ENCODE measurements around the gene HIF3A. TPM values are rescaled to one million over a fixed set of nuclear protein-coding genes. Genes with fewer than 3 reads are reported as not detected.

HIF3A gene
- total RNA-seq, 1 experiment from 2014 or later: not detected

GRCh38 chr19:46368116-46368515 is 71.3 kb downstream of the HIF3A start:
- no peak for TF ChIP-seq SIN3A (IDR thresholded peaks at IDR 0.05; ENCODE audit: borderline replicate concordance, insufficient read depth, low read depth, low read length)
- TF ChIP-seq POLR2AphosphoS5 (IDR thresholded peaks at IDR 0.05; ENCODE audit: low read depth, low read length): no peak
- no peak for TF ChIP-seq CTCF (IDR thresholded peaks at IDR 0.05)
- TF ChIP-seq REST (IDR thresholded peaks at IDR 0.05; ENCODE audit: insufficient read depth in 1 of 2, low read depth in 2 of 2, low read length in 1 of 2): no peak
- no peak for TF ChIP-seq TCF7L2 (IDR thresholded peaks at IDR 0.05; ENCODE audit: low read depth, low read length)

GRCh38 chr19:46369817-46370216 is 73.0 kb downstream of the HIF3A start:
- H3K9me3 ChIP-seq (ENCODE audit: control insufficient read depth, insufficient read depth, low read depth, low read length): no peaks in the 10 kb centered on the region
- no peak overlapping the region for H3K27ac ChIP-seq (ENCODE audit: low read length)
- in situ Hi-C loops (cut with HindIII; ENCODE audit: low pct_unique_long_range_greater_than_20kb, low sequenced_read_pairs) (no loop called here), intact Hi-C loops (cut with micrococcal nuclease; ENCODE audit: unreplicated experiment) (no loop called here)
- H3K27me3 ChIP-seq (ENCODE audit: control insufficient read depth, insufficient read depth, low read length): no peaks in the 10 kb centered on the region
- ATAC-seq: no peak
- H3K36me3 ChIP-seq (ENCODE audit: control insufficient read depth, insufficient read depth, low read length): no peaks in the 10 kb centered on the region; the same call in 1 of the 2 replicates
- POLR2A ChIA-PET: interaction anchor here (0.6 kb wide), 1 partner anchor 93 kb away, joined by 6 read pairs; no protein-coding TSS in a partner anchor
- no peak overlapping the region for H3K4me3 ChIP-seq (ENCODE audit: low read depth in 2 of 2, low read length in 2 of 2)
- DNase-seq (ENCODE audit: low read depth, low spot score): no peak
- TF ChIP-seq REST (IDR thresholded peaks at IDR 0.05; ENCODE audit: insufficient read depth in 1 of 2, low read depth in 2 of 2, low read length in 1 of 2): no peak
- TF ChIP-seq CTCF (IDR thresholded peaks at IDR 0.05): no peak
- no peak for TF ChIP-seq POLR2AphosphoS5 (IDR thresholded peaks at IDR 0.05; ENCODE audit: low read depth, low read length)
- H3K4me1 ChIP-seq (ENCODE audit: control insufficient read depth, insufficient read depth, low read length): no peaks in the 10 kb centered on the region; the same call in 1 of the 2 replicates
- no TSS peak for BruUV-seq (replicated peaks)
- CTCF ChIA-PET: interaction anchor here (0.6 to 0.7 kb wide), 2 partner anchors 16 to 173 kb away, joined by 5 to 7 read pairs; no protein-coding TSS in a partner anchor

More at GRCh38 chr19:46368116-46368515, 71.3 kb downstream of the HIF3A start:
- in situ Hi-C loops (cut with HindIII; ENCODE audit: low pct_unique_long_range_greater_than_20kb, low sequenced_read_pairs): no loop called here
- Histone ChIP-seq H3K9me3 (ENCODE audit: control insufficient read depth, insufficient read depth, low read depth, low read length) (no peaks in the 10 kb centered on the region), H3K27ac (ENCODE audit: low read length) (no peak overlapping the region), H3K36me3 (ENCODE audit: control insufficient read depth, insufficient read depth, low read length) (no peaks in the 10 kb centered on the region; the same call in 1 of the 2 replicates), H3K4me3 (ENCODE audit: low read depth in 2 of 2, low read length in 2 of 2) (no peak overlapping the region), H3K27me3 (ENCODE audit: control insufficient read depth, insufficient read depth, low read length) (no peaks in the 10 kb centered on the region), H3K4me1 (ENCODE audit: control insufficient read depth, insufficient read depth, low read length) (no peaks in the 10 kb centered on the region; the same call in 1 of the 2 replicates)
- ATAC-seq: no peak
- no TSS peak for BruUV-seq (replicated peaks)
- CTCF ChIA-PET: no interaction called here
- intact Hi-C loops (cut with micrococcal nuclease; ENCODE audit: unreplicated experiment): no loop called here
- no peak for DNase-seq (ENCODE audit: low read depth, low spot score)
- POLR2A ChIA-PET: no interaction called here
